H9 (cell line): Measurements from ENCODE around the gene FABP7. TPM values are rescaled to one million over a fixed set of nuclear protein-coding genes. Genes with fewer than 3 reads are reported as not detected.

Experiments used
- DNase-seq: peaks from one replicate; pipeline ENCODE4 v3.0.0-alpha.2; 2017
- H2AFZ ChIP-seq: one replicate; pipeline ENCODE4 v1.6.1; 2013; ENCODE audit warnings: mild to moderate bottlenecking, low read length, control low read depth, moderate library complexity
- H2AK5ac ChIP-seq: 2 replicates; pipeline ENCODE4 v1.6.1; 2013; ENCODE audit warnings: low read length, control low read depth, mixed read lengths; ENCODE audit not compliant: insufficient read length
- H2BK120ac ChIP-seq: one replicate; pipeline ENCODE4 v1.6.1; 2013; ENCODE audit warnings: low read depth, mild to moderate bottlenecking, low read length, control low read depth, inconsistent platforms; ENCODE audit not compliant: poor library complexity, severe bottlenecking
- H2BK12ac ChIP-seq: 2 replicates; pipeline ENCODE4 v1.6.1; 2013; ENCODE audit warnings: low read length, control low read depth, mixed read lengths, low read depth; ENCODE audit not compliant: insufficient read length
- H2BK15ac ChIP-seq: 2 replicates; pipeline ENCODE4 v1.6.1; 2013; ENCODE audit warnings: low read depth, low read length, control low read depth
- H2BK20ac ChIP-seq: one replicate; pipeline ENCODE4 v1.6.1; 2013; ENCODE audit warnings: low read depth, mild to moderate bottlenecking, low read length, control low read depth, inconsistent platforms; ENCODE audit not compliant: poor library complexity, severe bottlenecking
- H2BK5ac ChIP-seq: 2 replicates; pipeline ENCODE4 v1.6.1; 2013; ENCODE audit warnings: low read length, control low read depth, mixed read lengths; ENCODE audit not compliant: insufficient read length
- H3K14ac ChIP-seq: 2 replicates; pipeline ENCODE4 v1.6.1; 2013; ENCODE audit warnings: low read length, control low read depth; ENCODE audit not compliant: insufficient read depth
- H3K18ac ChIP-seq: 2 replicates; pipeline ENCODE4 v1.6.1; 2013; ENCODE audit warnings: low read depth, mild to moderate bottlenecking, mixed read lengths, low read length, control low read depth; ENCODE audit not compliant: insufficient read length
- H3K23ac ChIP-seq: 2 replicates; pipeline ENCODE4 v1.6.1; 2013; ENCODE audit warnings: low read length, control low read depth, mixed read lengths, low read depth; ENCODE audit not compliant: insufficient read length
- H3K23me2 ChIP-seq: 2 replicates; pipeline ENCODE4 v1.6.1; 2013; ENCODE audit warnings: low read depth, mild to moderate bottlenecking, mixed read lengths, low read length, control low read depth; ENCODE audit not compliant: insufficient read length, poor library complexity, severe bottlenecking
- H3K27ac ChIP-seq: 2 replicates; pipeline ENCODE4 v1.5.1; 2013; ENCODE audit warnings: low read length, control low read depth, mixed read lengths, low read depth; ENCODE audit not compliant: insufficient read length
- H3K27me3 ChIP-seq: 2 replicates; pipeline ENCODE4 v1.6.1; 2013; ENCODE audit warnings: low read length, control low read depth, inconsistent platforms; ENCODE audit not compliant: insufficient read depth
- H3K4ac ChIP-seq: 2 replicates; pipeline ENCODE4 v1.6.1; 2013; ENCODE audit warnings: low read depth, mild to moderate bottlenecking, control low read depth, inconsistent platforms, low read length, moderate library complexity
- H3K4me1 ChIP-seq: 2 replicates; pipeline ENCODE4 v1.6.1; 2013; ENCODE audit warnings: low read length, control low read depth, inconsistent platforms; ENCODE audit not compliant: insufficient read depth
- H3K4me2 ChIP-seq: 2 replicates; pipeline ENCODE4 v1.6.1; 2013; ENCODE audit warnings: low read length, control low read depth, mixed read lengths; ENCODE audit not compliant: insufficient read length, insufficient read depth
- H3K56ac ChIP-seq: 2 replicates; pipeline ENCODE4 v1.6.1; 2013; ENCODE audit warnings: low read depth, mild to moderate bottlenecking, mixed read lengths, low read length, control low read depth; ENCODE audit not compliant: insufficient read length
- H3K79me1 ChIP-seq: 2 replicates; pipeline ENCODE4 v1.6.1; 2013; ENCODE audit warnings: low read depth, mild to moderate bottlenecking, moderate library complexity, low read length, control low read depth, inconsistent platforms; ENCODE audit not compliant: insufficient read depth, poor library complexity, severe bottlenecking
- H3K79me2 ChIP-seq: 2 replicates; pipeline ENCODE4 v1.6.1; 2013; ENCODE audit warnings: low read length, control low read depth, inconsistent platforms; ENCODE audit not compliant: insufficient read depth
- H3K9ac ChIP-seq: 2 replicates; pipeline ENCODE4 v1.6.1; 2013; ENCODE audit warnings: low read length, control low read depth, mixed read lengths; ENCODE audit not compliant: insufficient read length; ENCODE audit errors: extremely low read depth
- H3K9me3 ChIP-seq: one replicate; pipeline ENCODE4 v1.6.1; 2013; ENCODE audit warnings: low read depth, low read length, inconsistent platforms; ENCODE audit not compliant: control insufficient read depth
- H3T11ph ChIP-seq: one replicate; pipeline ENCODE4 v1.6.1; 2013; ENCODE audit warnings: mild to moderate bottlenecking, low read length, control low read depth, inconsistent platforms
- H4K20me1 ChIP-seq: one replicate; pipeline ENCODE4 v1.6.1; 2013; ENCODE audit not compliant: control insufficient read depth, insufficient read length, insufficient read depth
- H4K5ac ChIP-seq: 2 replicates; pipeline ENCODE4 v1.6.1; 2013; ENCODE audit warnings: low read depth, mild to moderate bottlenecking, mixed read lengths, low read length, control low read depth; ENCODE audit not compliant: insufficient read length
- H4K8ac ChIP-seq: replicated peaks from 2 replicates; pipeline ENCODE4 v1.6.1; 2013; ENCODE audit warnings: low read length, control low read depth, mixed read lengths, low read depth; ENCODE audit not compliant: insufficient read length
- H4K91ac ChIP-seq: 2 replicates; pipeline ENCODE4 v1.6.1; 2013; ENCODE audit warnings: low read depth, mild to moderate bottlenecking, moderate library complexity, mixed read lengths, low read length, control low read depth; ENCODE audit not compliant: insufficient read length
- H3K27ac Mint-ChIP-seq, 3 experiments: 2 replicates in 2 of 3; 3 replicates in 1 of 3; pipeline ENCODE4 v1.8.0; 2020 to 2021; ENCODE audit warnings: mixed read lengths in 3 of 3, mild to moderate bottlenecking in 1 of 3, moderate library complexity in 1 of 3
- H3K27me3 Mint-ChIP-seq: 2 replicates; pipeline ENCODE4 v1.8.0; 2021; ENCODE audit warnings: low read depth, mild to moderate bottlenecking, moderate library complexity, mixed read lengths
- H3K36me3 Mint-ChIP-seq, 3 experiments: 2 replicates in 2 of 3; 3 replicates in 1 of 3; pipeline ENCODE4 v1.8.0; 2020 to 2021; ENCODE audit warnings: low read depth in 3 of 3, mixed read lengths in 3 of 3; ENCODE audit not compliant: insufficient read depth in 1 of 3
- H3K4me1 Mint-ChIP-seq, 2 experiments: 2 replicates each; pipeline ENCODE4 v1.8.0; 2020; ENCODE audit warnings: mixed read lengths in 2 of 2
- H3K4me3 Mint-ChIP-seq, 2 experiments: 2 replicates in 1 of 2; 3 replicates in 1 of 2; pipeline ENCODE4 v1.8.0; 2020 to 2021; ENCODE audit warnings: mild to moderate bottlenecking in 2 of 2, mixed read lengths in 2 of 2, moderate library complexity in 1 of 2
- H3K9me3 Mint-ChIP-seq, 2 experiments: 2 replicates in 1 of 2; 3 replicates in 1 of 2; pipeline ENCODE4 v1.8.0; 2020; ENCODE audit warnings: mild to moderate bottlenecking in 2 of 2, mixed read lengths in 2 of 2, moderate library complexity in 1 of 2
- WGBS: extraction: QIAGEN DNeasy Blood & Tissue Kit; methylation state at CpG from one replicate; pipeline ENCODE4 v1.1.7; 2013; ENCODE audit warnings: missing lambda C conversion rate, low lambda C conversion rate, mixed read lengths; ENCODE audit not compliant: insufficient read length; ENCODE audit errors: extremely low coverage; 5-methylcytosine and 5-hydroxymethylcytosine counted together
- total RNA-seq: library from RNA; stranded (reverse); gene quantifications from 2 replicates; pipeline ENCODE4 v1.2.1, GENCODE V29; 2021
- TF ChIP-seq, protein P1 (sequence below): fragments of 200-600 bp; sonication (generic); conservative IDR thresholded peaks from 3 replicates; pipeline ENCODE4 v1.8.0; 2021; ENCODE audit warnings: antibody characterized with exemption, mild to moderate bottlenecking

Gene FABP7
- total RNA-seq, 1 experiment from 2014 or later = 3.9 TPM

DNA sequence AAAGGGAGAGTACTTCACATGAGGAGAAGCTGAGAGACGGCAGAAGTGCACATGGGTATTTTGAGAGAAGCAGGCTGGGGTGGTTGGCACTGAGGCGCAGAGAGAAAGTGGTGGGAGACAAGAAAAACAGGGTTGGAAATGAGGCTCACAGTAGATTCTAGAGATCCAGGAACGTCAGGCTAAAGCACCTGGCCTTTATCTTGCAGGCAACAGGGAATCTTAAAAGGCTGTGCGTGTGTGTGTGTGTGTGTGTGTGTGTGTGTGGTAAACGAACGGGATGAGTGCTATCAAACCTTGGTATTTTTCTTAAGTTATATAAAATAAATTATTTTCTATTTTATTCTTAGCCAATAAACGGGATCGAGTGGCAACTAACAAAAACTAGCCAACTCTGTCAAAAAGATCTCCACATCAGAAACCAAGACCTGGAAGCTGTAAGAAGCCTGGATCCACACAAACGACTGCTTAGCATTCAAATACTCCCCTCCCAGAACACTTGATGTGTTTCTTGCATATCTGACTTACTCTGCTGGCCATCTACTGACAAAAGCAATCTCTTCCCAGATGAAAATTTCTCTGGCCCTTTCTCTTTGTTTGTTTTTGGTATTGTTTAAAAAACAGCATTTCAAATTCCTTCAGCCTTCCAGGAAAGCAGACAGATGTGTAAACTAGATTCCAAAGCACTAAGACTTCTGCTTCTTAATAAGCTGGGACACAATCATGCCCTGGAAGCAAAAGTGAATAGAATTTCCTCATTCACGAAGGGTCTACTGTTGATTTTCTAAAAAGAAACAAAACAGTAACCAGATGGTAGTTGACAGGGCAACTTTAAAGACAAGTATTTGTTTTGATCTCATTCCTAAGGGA lies 44.8 kb upstream of the FABP7 start:
- Histone ChIP-seq H3K23me2 (no peaks in the 10 kb centered on the region), H3K18ac (no peak overlapping the region), H3T11ph (no peak overlapping the region), H4K5ac (no peak overlapping the region), H3K4ac (no peak overlapping the region), H4K8ac (no peak overlapping the region), H4K91ac (no peak overlapping the region), H3K27ac (no peak overlapping the region), H4K20me1 (no peaks in the 10 kb centered on the region), H3K4me1 (peaks cover 2% of the 10 kb centered on the region), H3K79me1 (no peaks in the 10 kb centered on the region), H2AK5ac (no peak overlapping the region), H2BK20ac (no peak overlapping the region), H3K9me3 (no peaks in the 10 kb centered on the region), H2BK15ac (no peak overlapping the region), H3K56ac (no peak overlapping the region), H3K14ac (no peak overlapping the region; the same call in 1 of the 2 replicates), H3K79me2 (no peaks in the 10 kb centered on the region), H3K23ac (no peak overlapping the region), H3K4me2 (no peak overlapping the region), H3K27me3 (no peaks in the 10 kb centered on the region), H2BK5ac (no peak overlapping the region), H3K9ac (no peak overlapping the region), H2BK120ac (no peak overlapping the region), H2BK12ac (no peak overlapping the region), H2AFZ (no peak overlapping the region)
- Mint-ChIP-seq H3K27ac (peak overlapping the region; percentile 3 to 34 (median 26); a peak in 5 of 7 replicates), H3K4me3 (no peak overlapping the region; a peak in 1 of 5 replicates), H3K9me3 (no peaks in the 10 kb centered on the region), H3K36me3 (no peaks in the 10 kb centered on the region; a peak in 1 of 7 replicates), H3K4me1 (peaks cover 21 to 30% of the 10 kb centered on the region in 2 experiments), H3K27me3 (no peaks in the 10 kb centered on the region)
- peak; percentile 41 for DNase-seq
- WGBS = no CpG with 5 or more reads among the region's 10 CpGs
- TF ChIP-seq, protein P1, sequence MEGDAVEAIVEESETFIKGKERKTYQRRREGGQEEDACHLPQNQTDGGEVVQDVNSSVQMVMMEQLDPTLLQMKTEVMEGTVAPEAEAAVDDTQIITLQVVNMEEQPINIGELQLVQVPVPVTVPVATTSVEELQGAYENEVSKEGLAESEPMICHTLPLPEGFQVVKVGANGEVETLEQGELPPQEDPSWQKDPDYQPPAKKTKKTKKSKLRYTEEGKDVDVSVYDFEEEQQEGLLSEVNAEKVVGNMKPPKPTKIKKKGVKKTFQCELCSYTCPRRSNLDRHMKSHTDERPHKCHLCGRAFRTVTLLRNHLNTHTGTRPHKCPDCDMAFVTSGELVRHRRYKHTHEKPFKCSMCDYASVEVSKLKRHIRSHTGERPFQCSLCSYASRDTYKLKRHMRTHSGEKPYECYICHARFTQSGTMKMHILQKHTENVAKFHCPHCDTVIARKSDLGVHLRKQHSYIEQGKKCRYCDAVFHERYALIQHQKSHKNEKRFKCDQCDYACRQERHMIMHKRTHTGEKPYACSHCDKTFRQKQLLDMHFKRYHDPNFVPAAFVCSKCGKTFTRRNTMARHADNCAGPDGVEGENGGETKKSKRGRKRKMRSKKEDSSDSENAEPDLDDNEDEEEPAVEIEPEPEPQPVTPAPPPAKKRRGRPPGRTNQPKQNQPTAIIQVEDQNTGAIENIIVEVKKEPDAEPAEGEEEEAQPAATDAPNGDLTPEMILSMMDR = no peak
